A549 (cell line): ENCODE measurements around the gene KCNA3.

ENCODE experiments used
- CTCF ChIP-seq: fragments of >200 bp; sonication (Bioruptor Twin); formaldehyde crosslinking; IDR thresholded peaks from 3 replicates; pipeline ENCODE4 v1.5.1; 2016
- JUN ChIP-seq, 2 experiments: fragments of >200 bp; sonication (Bioruptor Twin); formaldehyde crosslinking; IDR thresholded peaks; 2 replicates in 1 of 2; 3 replicates in 1 of 2; pipeline ENCODE4 v1.6.1; 2016 to 2017
- MAFK ChIP-seq: fragments of 450-650 bp; IDR thresholded peaks from 2 replicates; pipeline ENCODE4 v1.6.1; 2014; ENCODE audit not compliant: partially characterized antibody
- PBX3 ChIP-seq: IDR thresholded peaks from 2 replicates; pipeline ENCODE4 v1.6.1; 2012
- POLR2A ChIP-seq: IDR thresholded peaks from 2 replicates; pipeline ENCODE4 v1.6.1; 2012; ENCODE audit warnings: mild to moderate bottlenecking, low read length
- REST ChIP-seq: fragments of 200-600 bp; sonication (generic); IDR thresholded peaks from 2 replicates; pipeline ENCODE4 v1.6.1; 2016; ENCODE audit warnings: antibody characterized with exemption, mild to moderate bottlenecking, moderate library complexity
- RNF2 ChIP-seq: fragments of 200-600 bp; sonication (generic); IDR thresholded peaks from 2 replicates; pipeline ENCODE4 v1.6.1; 2016; ENCODE audit warnings: low read depth, mild to moderate bottlenecking, antibody characterized with exemption, moderate library complexity, borderline replicate concordance

GRCh38 chr1:110687250-110687649 lies 12.5 kb upstream of the KCNA3 start:
- TF ChIP-seq JUN (IDR thresholded peaks at IDR 0.05) (no peak), POLR2A (no peak), RNF2 (no peak), REST (no peak), CTCF (no peak), PBX3 (no peak), MAFK (no peak)
